Smooth muscle cell of the brain vasculature (primary cell): ENCODE results near the gene VGF.
"Not testable (repeated sequence)": the region's sequence is repeated elsewhere in the genome, so short reads cannot be mapped to it uniquely, and the experiment has no call there.

Experiments
- DNase-seq: peaks from one replicate; pipeline ENCODE4 v3.0.0-alpha.2; 2012; ENCODE audit warnings: low read depth, low spot score

Gene VGF

GRCh38 chr7:101116898-101117297, 48.5 kb downstream of the VGF start:
- DNase-seq: no peak

- no peak for DNase-seq
Measured at GRCh38 chr7:101115215-101115614, 50.2 kb downstream of the VGF start.

- no peak for DNase-seq
Measured at GRCh38 chr7:101114492-101114891, 50.9 kb downstream of the VGF start.

GRCh38 chr7:101113836-101114235, 51.5 kb downstream of the VGF start:
- no peak for DNase-seq

- not testable (repeated sequence) for DNase-seq
Measured at GRCh38 chr7:101113140-101113539, 52.2 kb downstream of the VGF start.
